CD4-positive, alpha-beta memory T cell (primary cell): Measurements from ENCODE around the gene ADCY1. TPM values are rescaled to one million over a fixed set of nuclear protein-coding genes. Genes with fewer than 3 reads are reported as not detected.

ENCODE experiments used
- CTCF ChIA-PET: fragments of 350-600 bp; sonication (Branson Sonifier 250); formaldehyde crosslinking; loops from one replicate; lab custom pipeline; 2021; ENCODE audit warnings: inconsistent platforms; ENCODE audit not compliant: partially characterized antibody; lab: Charles Lee
- POLR2A ChIA-PET: fragments of 350-600 bp; sonication (Branson Sonifier 250); formaldehyde crosslinking; loops from one replicate; lab custom pipeline; 2021; ENCODE audit not compliant: partially characterized antibody; lab: Charles Lee
- DNase-seq, 5 donors: peaks; one replicate each; pipeline versions ENCODE4 v3.0.0 to v3.0.0-alpha.2; 2020 to 2022; ENCODE audit warnings: mixed read lengths in 1 of 5
- H3K27ac ChIP-seq: one replicate; pipeline ENCODE4 v1.7.0; 2013; ENCODE audit warnings: low read depth, low read length
- H3K27me3 ChIP-seq: 2 replicates; pipeline ENCODE4 v1.7.0; 2013; ENCODE audit warnings: mild to moderate bottlenecking, low read length, moderate library complexity; ENCODE audit not compliant: insufficient read depth
- H3K36me3 ChIP-seq: 2 replicates; pipeline ENCODE4 v1.7.0; 2013; ENCODE audit warnings: mild to moderate bottlenecking, low read length, moderate library complexity; ENCODE audit not compliant: insufficient read depth
- H3K4me1 ChIP-seq: 2 replicates; pipeline ENCODE4 v1.7.0; 2013; ENCODE audit warnings: mild to moderate bottlenecking, low read length, moderate library complexity; ENCODE audit not compliant: insufficient read depth
- H3K4me3 ChIP-seq, 2 donors: one replicate each; pipeline ENCODE4 v1.7.0; 2013; ENCODE audit warnings: low read length in 2 of 2, mild to moderate bottlenecking in 1 of 2
- H3K9me3 ChIP-seq, 2 donors: one replicate each; pipeline ENCODE4 v1.7.0; 2013; ENCODE audit warnings: low read length in 2 of 2, control low read depth in 1 of 2; ENCODE audit not compliant: control insufficient read depth in 1 of 2
- H3K27ac Mint-ChIP-seq, 7 donors: one replicate each; pipeline ENCODE4 v1.8.0; 2020 to 2021; ENCODE audit warnings: mixed read lengths in 7 of 7, mild to moderate bottlenecking in 6 of 7, inconsistent platforms in 3 of 7, moderate library complexity in 3 of 7
- H3K27me3 Mint-ChIP-seq, 2 donors: one replicate each; pipeline ENCODE4 v1.8.0; 2020 to 2021; ENCODE audit warnings: mixed read lengths in 2 of 2
- H3K36me3 Mint-ChIP-seq, 2 donors: one replicate each; pipeline ENCODE4 v1.8.0; 2020 to 2021; ENCODE audit warnings: mixed read lengths in 2 of 2, inconsistent platforms in 1 of 2, mild to moderate bottlenecking in 1 of 2
- H3K4me1 Mint-ChIP-seq, 4 donors: one replicate each; pipeline ENCODE4 v1.8.0; 2020 to 2021; ENCODE audit warnings: mixed read lengths in 4 of 4, mild to moderate bottlenecking in 1 of 4
- H3K4me3 Mint-ChIP-seq, 8 donors: one replicate each; pipeline ENCODE4 v1.8.0; 2020 to 2021; ENCODE audit warnings: mixed read lengths in 8 of 8, mild to moderate bottlenecking in 7 of 8, moderate library complexity in 6 of 8, inconsistent platforms in 3 of 8
- H3K9me3 Mint-ChIP-seq, 8 donors: one replicate each; pipeline ENCODE4 v1.8.0; 2020 to 2021; ENCODE audit warnings: mixed read lengths in 8 of 8, mild to moderate bottlenecking in 5 of 8, inconsistent platforms in 3 of 8, moderate library complexity in 1 of 8
- intact Hi-C: fragments of 100-400 bp; cut with micrococcal nuclease; formaldehyde crosslinking; loops from one replicate; pipeline ENCODE4 v1.15.1; 2023
- polyA plus RNA-seq, 2 donors: library from polyadenylated mRNA; unstranded; fragments of 300-500 nt; fragmentation: Illumina TruSeq; gene quantifications; one replicate each; pipeline ENCODE4 v1.2.3, GENCODE V29; 2021
- total RNA-seq, 2 experiments: library from RNA; stranded (reverse); gene quantifications; one replicate each; pipeline ENCODE4 v1.2.3, GENCODE V29; 2021

Gene ADCY1
- total and polyA plus RNA-seq, 4 experiments from 2014 or later: 0.02 TPM; not detected in 3

DNA sequence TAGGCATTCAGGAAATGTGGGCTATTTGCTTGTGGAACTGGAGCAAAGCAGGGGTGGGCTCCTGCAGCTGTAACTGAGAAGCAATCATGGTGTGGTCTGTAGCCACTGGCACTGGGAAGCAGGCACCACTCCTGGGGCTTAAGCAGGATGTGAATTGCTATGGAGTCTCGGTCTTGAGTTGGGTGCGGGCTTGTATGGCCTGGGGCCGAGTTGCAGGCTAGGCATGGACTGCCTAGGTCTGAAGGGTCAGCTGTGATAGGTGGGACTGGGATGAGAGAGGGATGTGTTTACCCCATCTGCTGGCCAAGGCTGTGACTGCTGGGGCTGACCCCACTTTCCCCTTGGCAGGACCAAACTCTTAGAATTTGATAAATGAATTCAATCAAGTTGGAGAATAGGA is 43.0 kb downstream of the ADCY1 start:
- no peaks in the 10 kb centered on the region for H3K27me3 ChIP-seq
- H3K4me3 ChIP-seq: no peak overlapping the region
- intact Hi-C loops: no loop called here
- Mint-ChIP-seq H3K9me3 (peaks cover 2 to 76% (median 48%) of the 10 kb centered on the region in 8 donors), H3K27ac (no peak overlapping the region), H3K4me3 (no peak overlapping the region), H3K4me1 (no peaks in the 10 kb centered on the region), H3K27me3 (peaks cover 0 to 3% of the 10 kb centered on the region in 2 donors), H3K36me3 (peaks cover 0 to 1% of the 10 kb centered on the region in 2 donors)
- H3K27ac ChIP-seq: no peak overlapping the region
- no peak for DNase-seq
- H3K36me3 ChIP-seq: no peaks in the 10 kb centered on the region
- ChIA-PET POLR2A (no interaction called here), CTCF (no interaction called here)
- H3K4me1 ChIP-seq: no peaks in the 10 kb centered on the region
- H3K9me3 ChIP-seq: peaks cover 0 to 14% of the 10 kb centered on the region in 2 donors

DNA sequence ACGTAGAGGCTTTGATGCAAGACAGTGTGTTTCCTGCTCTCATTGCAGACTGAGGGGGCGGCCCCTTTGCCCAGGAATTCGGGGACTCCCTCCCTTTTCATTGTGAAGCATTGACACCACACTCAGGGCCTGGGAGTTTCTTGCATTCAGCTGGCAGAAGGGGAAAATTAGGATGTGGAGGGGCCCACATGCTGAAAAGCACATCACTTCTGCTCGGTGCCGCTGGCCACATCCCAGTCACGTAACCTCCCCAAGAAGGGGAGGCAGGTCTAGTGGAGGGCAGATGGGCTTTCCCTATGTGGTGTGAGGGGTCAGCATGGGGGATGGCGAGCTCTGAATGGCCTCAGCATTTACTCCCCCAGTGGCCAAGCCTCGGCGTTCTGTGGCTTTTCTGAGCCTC is 47.9 kb downstream of the ADCY1 start:
- POLR2A ChIA-PET: no interaction called here

DNA sequence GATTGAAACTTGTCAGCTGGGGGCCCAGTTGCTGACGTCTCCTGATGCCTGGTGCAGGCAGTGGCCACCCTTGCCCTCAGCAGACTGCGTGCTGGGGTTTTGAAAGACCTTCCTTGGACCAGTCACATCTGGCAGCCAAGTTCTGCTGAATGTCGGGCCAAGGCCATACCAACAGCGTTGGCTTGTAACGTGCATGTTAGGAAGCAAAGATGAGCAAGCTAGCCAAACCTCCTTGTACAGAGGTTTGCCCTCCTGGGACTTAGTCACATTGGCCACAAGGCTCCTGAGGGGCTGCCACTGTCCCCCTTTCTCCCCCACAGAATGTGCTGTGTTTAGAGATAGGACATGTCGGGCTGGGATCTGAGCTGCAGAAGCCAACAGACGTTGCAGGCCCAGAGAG is 49.0 kb downstream of the ADCY1 start:
- no peak overlapping the region for H3K27ac ChIP-seq
- peaks cover 0 to 3% of the 10 kb centered on the region in 2 donors for H3K27me3 Mint-ChIP-seq
- no peaks in the 10 kb centered on the region for H3K27me3 ChIP-seq
- POLR2A ChIA-PET: no interaction called here
- no peaks in the 10 kb centered on the region for H3K4me1 ChIP-seq
- no peak overlapping the region for H3K4me3 Mint-ChIP-seq
- H3K36me3 ChIP-seq: no peaks in the 10 kb centered on the region
- H3K4me3 ChIP-seq: no peak overlapping the region
- DNase-seq: no peak
- H3K9me3 ChIP-seq: no peaks in the 10 kb centered on the region
- no peak overlapping the region for H3K27ac Mint-ChIP-seq
- intact Hi-C loops: no loop called here
- no peaks in the 10 kb centered on the region for H3K36me3 Mint-ChIP-seq
- no peaks in the 10 kb centered on the region for H3K4me1 Mint-ChIP-seq
- peaks cover 0 to 21% (median 10%) of the 10 kb centered on the region in 8 donors for H3K9me3 Mint-ChIP-seq
- CTCF ChIA-PET: no interaction called here

More for the DNA sequence above, 47.9 kb downstream of the ADCY1 start:
- intact Hi-C loops: no loop called here
- no peaks in the 10 kb centered on the region for H3K4me1 Mint-ChIP-seq
- Histone ChIP-seq H3K36me3 (no peaks in the 10 kb centered on the region), H3K9me3 (no peaks in the 10 kb centered on the region), H3K27me3 (no peaks in the 10 kb centered on the region), H3K27ac (no peak overlapping the region), H3K4me1 (no peaks in the 10 kb centered on the region), H3K4me3 (no peak overlapping the region)
- H3K36me3 Mint-ChIP-seq: no peaks in the 10 kb centered on the region
- CTCF ChIA-PET: no interaction called here
- DNase-seq: no peak
- peaks cover 0 to 3% of the 10 kb centered on the region in 2 donors for H3K27me3 Mint-ChIP-seq
- H3K27ac Mint-ChIP-seq: no peak overlapping the region
- H3K4me3 Mint-ChIP-seq: no peak overlapping the region
- peaks cover 0 to 32% (median 15%) of the 10 kb centered on the region in 8 donors for H3K9me3 Mint-ChIP-seq

DNA sequence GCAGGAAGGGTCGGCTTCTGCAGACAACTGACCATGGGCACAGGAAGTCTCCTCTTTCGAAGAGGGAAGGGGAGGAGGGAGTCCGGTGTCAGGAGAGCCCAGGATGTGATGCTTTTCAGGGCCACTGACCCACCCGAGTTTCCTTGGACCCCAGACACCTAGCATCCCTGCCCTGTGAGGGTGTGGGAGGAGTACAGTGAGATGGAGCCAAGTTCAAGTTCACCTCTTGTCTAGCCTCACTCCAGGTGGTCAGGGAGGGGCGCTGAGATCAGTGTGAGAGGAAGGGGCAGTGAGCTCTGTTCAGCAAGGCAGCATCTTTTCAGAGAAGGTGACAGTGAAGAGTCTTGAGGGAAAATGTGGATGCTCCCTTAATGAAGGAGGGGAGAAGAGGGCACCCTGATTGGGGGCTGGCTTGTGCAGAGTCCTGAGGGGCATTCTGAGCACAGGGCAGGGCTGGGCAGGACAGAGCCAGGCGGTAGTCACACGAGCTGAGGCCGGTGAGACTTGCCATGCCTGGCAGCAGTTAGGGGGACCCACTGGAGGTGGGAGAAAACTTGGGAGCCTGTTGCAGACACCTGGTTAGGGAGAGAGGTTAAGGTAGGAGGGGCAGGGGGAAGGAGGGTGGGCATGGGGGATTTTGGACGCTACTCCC is 49.7 kb downstream of the ADCY1 start:
- no peaks in the 10 kb centered on the region for H3K9me3 ChIP-seq
- DNase-seq: no peak
- H3K27ac ChIP-seq: no peak overlapping the region
- intact Hi-C loops: no loop called here
- Mint-ChIP-seq H3K27me3 (peaks cover 0 to 3% of the 10 kb centered on the region in 2 donors), H3K4me1 (no peaks in the 10 kb centered on the region), H3K9me3 (peaks cover 0 to 16% (median 10%) of the 10 kb centered on the region in 8 donors), H3K36me3 (no peaks in the 10 kb centered on the region), H3K4me3 (no peak overlapping the region), H3K27ac (no peak overlapping the region)
- H3K4me3 ChIP-seq: no peak overlapping the region
- H3K27me3 ChIP-seq: no peaks in the 10 kb centered on the region
- ChIA-PET CTCF (no interaction called here), POLR2A (no interaction called here)
- no peaks in the 10 kb centered on the region for H3K36me3 ChIP-seq
- H3K4me1 ChIP-seq: no peaks in the 10 kb centered on the region

DNA sequence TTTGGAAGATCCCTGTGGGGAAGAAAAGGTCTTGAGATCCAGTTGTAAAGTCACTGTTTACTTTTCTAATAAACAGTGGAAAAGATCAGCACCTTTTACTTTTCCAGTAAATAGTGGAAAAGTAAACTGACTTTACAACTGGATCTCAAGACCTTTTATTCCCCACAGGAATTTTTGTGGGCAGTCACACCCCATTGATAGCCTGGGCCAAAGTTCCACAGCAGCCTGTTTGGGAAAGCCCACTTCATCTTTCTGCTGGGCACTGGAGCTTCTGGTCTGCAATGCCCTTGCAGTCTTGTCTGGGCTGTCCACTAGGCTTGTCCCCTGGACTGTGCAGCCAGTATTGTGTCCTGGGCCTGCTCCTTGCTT is 50.2 kb downstream of the ADCY1 start:
- Mint-ChIP-seq H3K4me1 (no peaks in the 10 kb centered on the region), H3K27ac (no peak overlapping the region), H3K4me3 (no peak overlapping the region), H3K36me3 (no peaks in the 10 kb centered on the region), H3K27me3 (peaks cover 0 to 3% of the 10 kb centered on the region in 2 donors), H3K9me3 (peaks cover 0 to 17% (median 9%) of the 10 kb centered on the region in 8 donors)
- no peaks in the 10 kb centered on the region for H3K36me3 ChIP-seq
- H3K4me3 ChIP-seq: no peak overlapping the region
- intact Hi-C loops: no loop called here
- no peaks in the 10 kb centered on the region for H3K27me3 ChIP-seq
- ChIA-PET POLR2A (no interaction called here), CTCF (no interaction called here)
- H3K9me3 ChIP-seq: no peaks in the 10 kb centered on the region
- H3K27ac ChIP-seq: no peak overlapping the region
- H3K4me1 ChIP-seq: no peaks in the 10 kb centered on the region
- no peak for DNase-seq

DNA sequence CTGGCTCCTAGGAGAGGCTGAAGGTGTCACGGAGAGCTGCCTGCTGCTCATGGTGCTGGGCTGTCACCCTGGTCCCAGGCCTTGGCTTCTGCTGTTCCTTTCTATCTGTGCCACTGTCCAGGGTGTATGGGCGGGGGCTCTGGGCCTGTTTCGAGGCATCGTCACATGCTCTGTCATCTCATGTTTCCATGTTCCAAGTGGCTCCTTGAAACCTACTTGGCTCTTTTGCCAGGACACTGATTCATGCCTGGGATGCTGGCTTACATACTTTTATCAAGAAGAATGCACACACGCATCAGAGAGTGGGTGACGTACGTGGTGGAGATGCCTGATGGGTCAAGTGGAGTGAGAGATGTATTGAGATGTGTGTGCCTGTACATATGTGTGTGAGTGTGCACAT is 50.9 kb downstream of the ADCY1 start:
- Histone ChIP-seq H3K36me3 (no peaks in the 10 kb centered on the region), H3K27me3 (no peaks in the 10 kb centered on the region), H3K4me3 (no peak overlapping the region), H3K27ac (no peak overlapping the region), H3K4me1 (no peaks in the 10 kb centered on the region), H3K9me3 (no peaks in the 10 kb centered on the region)
- CTCF ChIA-PET: no interaction called here
- Mint-ChIP-seq H3K27me3 (peaks cover 0 to 3% of the 10 kb centered on the region in 2 donors), H3K27ac (no peak overlapping the region), H3K4me1 (no peaks in the 10 kb centered on the region), H3K9me3 (peaks cover 0 to 19% (median 8%) of the 10 kb centered on the region in 8 donors), H3K4me3 (no peak overlapping the region), H3K36me3 (no peaks in the 10 kb centered on the region)
- no peak for DNase-seq
- POLR2A ChIA-PET: no interaction called here
- intact Hi-C loops: no loop called here

DNA sequence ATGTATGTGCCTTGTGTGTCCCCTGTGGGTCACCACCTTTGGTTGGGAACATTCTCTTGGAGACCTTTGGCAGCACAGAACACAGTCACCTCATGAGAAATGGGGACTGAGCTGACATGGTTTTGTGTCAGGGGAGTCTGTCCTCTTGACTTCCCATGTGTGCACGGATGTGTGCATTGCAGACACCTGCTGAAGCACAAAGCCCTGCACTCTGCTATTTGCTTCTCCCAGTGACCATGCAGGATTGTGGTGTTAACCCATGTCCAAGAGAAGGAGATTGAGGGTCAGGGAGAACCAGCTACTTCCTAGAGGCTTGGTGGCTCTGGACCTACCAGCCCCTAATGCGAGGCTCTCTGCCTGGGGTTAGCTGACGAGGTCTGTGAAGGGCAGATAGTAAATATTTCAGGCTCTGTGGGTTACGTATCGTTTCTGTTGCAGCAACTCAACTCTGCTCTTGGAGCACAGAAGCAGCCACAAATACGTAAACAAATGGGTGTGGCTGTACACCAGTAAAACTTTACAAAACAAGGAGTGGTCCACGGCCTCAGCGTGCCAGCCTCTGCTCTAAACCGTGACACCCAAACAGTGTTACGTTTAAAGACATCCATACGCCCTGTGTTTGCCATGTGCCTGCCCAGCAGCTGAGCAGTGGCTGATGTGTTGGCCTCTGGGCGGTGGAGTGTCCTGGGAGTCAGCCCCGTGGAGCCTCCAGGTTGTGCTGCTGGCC is 51.7 kb downstream of the ADCY1 start:
- no peak overlapping the region for H3K27ac Mint-ChIP-seq
- H3K27me3 Mint-ChIP-seq: peaks cover 0 to 3% of the 10 kb centered on the region in 2 donors
- Histone ChIP-seq H3K27me3 (no peaks in the 10 kb centered on the region), H3K36me3 (no peaks in the 10 kb centered on the region), H3K4me3 (no peak overlapping the region), H3K27ac (no peak overlapping the region), H3K9me3 (no peaks in the 10 kb centered on the region), H3K4me1 (no peaks in the 10 kb centered on the region)
- no peak for DNase-seq
- no peaks in the 10 kb centered on the region for H3K4me1 Mint-ChIP-seq
- CTCF ChIA-PET: interaction anchor here (0.8 kb wide), 1 partner anchor 12 kb away, joined by 3 read pairs; no protein-coding TSS in a partner anchor
- POLR2A ChIA-PET: no interaction called here
- H3K9me3 Mint-ChIP-seq: peaks cover 0 to 14% (median 3%) of the 10 kb centered on the region in 8 donors
- intact Hi-C loops: no loop called here
- no peaks in the 10 kb centered on the region for H3K36me3 Mint-ChIP-seq
- H3K4me3 Mint-ChIP-seq: no peak overlapping the region
